GM19025 (cell line): ENCODE results near the gene PDZK1IP1.
"Not testable (repeated sequence)": the region's sequence is repeated elsewhere in the genome, so short reads cannot be mapped to it uniquely, and the experiment has no call there.

Experiments
- ATAC-seq: cut with Tn5 transposase; IDR thresholded peaks from one replicate; pipeline ENCODE4 v1.9.1; 2021; ENCODE audit warnings: mild to moderate bottlenecking, low read depth, moderate library complexity; ENCODE audit not compliant: unreplicated experiment

PDZK1IP1 gene

DNA sequence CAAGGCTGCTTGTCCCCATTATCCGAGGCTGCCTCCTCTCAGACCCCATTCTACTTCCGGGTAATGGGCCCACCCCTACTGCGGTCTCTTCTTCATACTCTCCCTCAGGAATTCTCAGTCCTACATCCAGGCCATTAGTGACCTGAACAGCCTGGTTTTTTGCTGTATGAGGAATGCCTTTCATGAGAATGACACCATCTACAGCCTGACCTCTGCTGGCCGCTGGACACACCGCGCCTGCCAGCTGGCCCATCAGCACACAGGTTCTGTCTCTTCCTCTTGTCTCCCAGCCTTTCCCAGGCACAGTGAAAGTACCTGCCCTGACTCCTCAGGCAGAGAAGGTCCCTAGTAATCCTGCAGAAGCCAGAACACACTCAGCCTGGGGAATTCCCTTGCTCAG, 46.2 kb downstream of the PDZK1IP1 start:
- ATAC-seq, result not testable (repeated sequence)

DNA sequence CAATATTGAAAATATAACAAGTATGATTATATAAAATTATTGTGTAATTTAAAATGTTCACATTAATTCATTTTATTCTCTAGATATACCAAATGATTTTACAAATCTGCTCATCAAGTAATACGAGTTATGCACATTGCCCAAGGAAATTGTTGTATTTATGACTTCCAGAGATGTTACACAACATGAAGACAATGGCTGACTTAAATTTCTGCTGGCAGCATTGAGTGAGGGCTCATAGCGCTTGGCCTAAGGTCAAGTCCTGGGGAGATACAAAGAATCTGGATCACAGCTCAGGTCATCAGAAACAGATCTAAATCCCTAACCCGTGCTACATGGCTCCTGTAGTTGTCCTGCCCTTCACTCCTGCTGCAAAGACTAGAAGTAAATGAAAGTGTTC, 49.5 kb downstream of the PDZK1IP1 start:
- not testable (repeated sequence) for ATAC-seq

DNA sequence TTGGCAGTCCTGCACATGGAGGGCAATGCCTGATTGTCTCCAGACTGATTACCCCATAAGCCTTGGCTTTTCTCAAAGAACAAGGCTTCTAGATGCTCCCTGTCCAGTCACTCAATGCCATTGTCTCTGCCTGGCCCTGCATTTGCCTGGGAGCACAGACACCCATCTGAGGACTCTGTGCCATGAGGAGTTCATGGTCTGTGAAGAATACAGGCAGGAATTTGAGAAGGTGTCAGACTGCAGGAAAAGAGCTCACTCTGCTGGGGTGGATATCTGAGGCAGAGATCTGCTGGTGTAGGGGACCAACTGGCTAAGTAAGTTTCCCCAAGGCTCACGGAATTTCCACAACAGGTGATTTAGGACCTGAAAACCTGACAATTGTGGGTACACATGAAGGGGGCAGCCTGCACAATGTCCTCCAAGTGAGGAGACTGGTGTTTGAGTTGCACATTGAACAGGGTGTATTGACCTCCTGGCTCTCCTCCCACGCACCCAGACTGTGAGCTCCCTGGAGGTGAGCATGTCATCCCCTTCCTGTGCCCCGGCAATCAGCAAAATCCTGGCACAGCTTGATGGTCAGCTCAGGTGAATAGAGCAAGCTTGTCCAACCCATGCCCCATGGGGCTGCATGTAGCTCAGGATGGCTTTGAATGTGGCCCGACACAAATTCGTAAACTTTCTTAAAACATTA, 51.8 kb downstream of the PDZK1IP1 start:
- ATAC-seq, result no peak

DNA sequence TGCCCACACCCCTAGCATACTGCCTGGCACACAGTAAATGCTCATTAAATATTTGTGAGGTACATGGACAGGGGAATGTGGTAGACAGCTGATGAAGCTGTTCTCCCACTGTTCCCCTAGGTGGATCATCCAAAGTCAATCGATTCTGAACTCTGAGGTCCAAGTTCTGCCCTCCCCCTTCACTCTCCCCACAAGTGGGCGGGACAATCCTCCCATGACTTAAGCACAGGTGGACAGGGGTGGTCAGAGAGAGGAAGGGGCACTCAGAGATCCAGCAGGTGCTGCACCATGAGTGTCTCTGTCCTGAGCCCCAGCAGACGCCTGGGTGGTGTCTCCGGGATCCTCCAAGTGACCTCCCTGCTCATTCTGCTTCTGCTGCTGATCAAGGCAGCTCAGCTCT, 52.6 kb downstream of the PDZK1IP1 start, which contains the start of gene CYP4A22:
Gene CYP4A22, plus strand, starts transcription at position 244 of the 400 bp plus-strand sequence. Its CDS starts 45 bp downstream, at position 289.
- no peak for ATAC-seq
